HCT116 (cell line): Measurements from ENCODE around the gene SPEM1.

Experiments
- CTCF ChIP-seq, 3 experiments: fragments of 200-600 bp in 1 of 3; sonication (generic) in 1 of 3; IDR thresholded peaks in 2 of 3; conservative IDR thresholded peaks in 1 of 3; 2 replicates each; pipeline ENCODE4 v1.5.1; 2012 to 2017; ENCODE audit warnings: low read depth in 2 of 3, low read length in 2 of 3, antibody characterized with exemption in 1 of 3, borderline replicate concordance in 1 of 3, control low read depth in 1 of 3, mild to moderate bottlenecking in 1 of 3, mixed read lengths in 1 of 3, mixed run types in 1 of 3, moderate library complexity in 1 of 3; ENCODE audit not compliant: insufficient read depth in 1 of 3
- POLR2A ChIP-seq: IDR thresholded peaks from 2 replicates; pipeline ENCODE4 v1.7.0; 2011; ENCODE audit warnings: borderline replicate concordance; ENCODE audit not compliant: insufficient read depth, insufficient read length; ENCODE audit errors: extremely low read depth
- POLR2AphosphoS5 ChIP-seq: IDR thresholded peaks from 2 replicates; pipeline ENCODE4 v1.6.1; 2011; ENCODE audit warnings: mild to moderate bottlenecking, low read depth, low read length, moderate library complexity
- SIN3A ChIP-seq: IDR thresholded peaks from 2 replicates; pipeline ENCODE4 v1.6.1; 2012; ENCODE audit warnings: low read depth
- SRF ChIP-seq: IDR thresholded peaks from 2 replicates; pipeline ENCODE4 v1.6.1; 2012; ENCODE audit warnings: low read depth
- TCF7L2 ChIP-seq: IDR thresholded peaks from 2 replicates; pipeline ENCODE4 v1.7.0; 2011; ENCODE audit warnings: borderline replicate concordance, inconsistent platforms; ENCODE audit not compliant: insufficient read depth, insufficient read length; ENCODE audit errors: extremely low read depth
- TF ChIP-seq, protein P1 (sequence below): IDR thresholded peaks from 2 replicates; pipeline ENCODE4 v1.6.1; 2012; ENCODE audit warnings: low read depth
- TF ChIP-seq, protein P2 (sequence below): IDR thresholded peaks from 2 replicates; pipeline ENCODE4 v1.6.1; 2012

GRCh38 chr17:7438656-7439460, 18.7 kb downstream of the SPEM1 start:
- TF ChIP-seq CTCF (IDR thresholded peaks at IDR 0.05 in 2 of 3, conservative IDR thresholded peaks at IDR 0.05 in 1 of 3; ENCODE audit: borderline replicate concordance in 1 of 3, insufficient read depth in 1 of 3, low read depth in 2 of 3, low read length in 2 of 3) (no peak), TCF7L2 (no peak), POLR2AphosphoS5 (no peak), POLR2A (no peak), SIN3A (no peak), SRF (no peak)
- TF ChIP-seq, protein P1, sequence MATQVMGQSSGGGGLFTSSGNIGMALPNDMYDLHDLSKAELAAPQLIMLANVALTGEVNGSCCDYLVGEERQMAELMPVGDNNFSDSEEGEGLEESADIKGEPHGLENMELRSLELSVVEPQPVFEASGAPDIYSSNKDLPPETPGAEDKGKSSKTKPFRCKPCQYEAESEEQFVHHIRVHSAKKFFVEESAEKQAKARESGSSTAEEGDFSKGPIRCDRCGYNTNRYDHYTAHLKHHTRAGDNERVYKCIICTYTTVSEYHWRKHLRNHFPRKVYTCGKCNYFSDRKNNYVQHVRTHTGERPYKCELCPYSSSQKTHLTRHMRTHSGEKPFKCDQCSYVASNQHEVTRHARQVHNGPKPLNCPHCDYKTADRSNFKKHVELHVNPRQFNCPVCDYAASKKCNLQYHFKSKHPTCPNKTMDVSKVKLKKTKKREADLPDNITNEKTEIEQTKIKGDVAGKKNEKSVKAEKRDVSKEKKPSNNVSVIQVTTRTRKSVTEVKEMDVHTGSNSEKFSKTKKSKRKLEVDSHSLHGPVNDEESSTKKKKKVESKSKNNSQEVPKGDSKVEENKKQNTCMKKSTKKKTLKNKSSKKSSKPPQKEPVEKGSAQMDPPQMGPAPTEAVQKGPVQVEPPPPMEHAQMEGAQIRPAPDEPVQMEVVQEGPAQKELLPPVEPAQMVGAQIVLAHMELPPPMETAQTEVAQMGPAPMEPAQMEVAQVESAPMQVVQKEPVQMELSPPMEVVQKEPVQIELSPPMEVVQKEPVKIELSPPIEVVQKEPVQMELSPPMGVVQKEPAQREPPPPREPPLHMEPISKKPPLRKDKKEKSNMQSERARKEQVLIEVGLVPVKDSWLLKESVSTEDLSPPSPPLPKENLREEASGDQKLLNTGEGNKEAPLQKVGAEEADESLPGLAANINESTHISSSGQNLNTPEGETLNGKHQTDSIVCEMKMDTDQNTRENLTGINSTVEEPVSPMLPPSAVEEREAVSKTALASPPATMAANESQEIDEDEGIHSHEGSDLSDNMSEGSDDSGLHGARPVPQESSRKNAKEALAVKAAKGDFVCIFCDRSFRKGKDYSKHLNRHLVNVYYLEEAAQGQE: no peak
- TF ChIP-seq, protein P2, sequence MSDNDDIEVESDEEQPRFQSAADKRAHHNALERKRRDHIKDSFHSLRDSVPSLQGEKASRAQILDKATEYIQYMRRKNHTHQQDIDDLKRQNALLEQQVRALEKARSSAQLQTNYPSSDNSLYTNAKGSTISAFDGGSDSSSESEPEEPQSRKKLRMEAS: no peak
